Natural killer cell treated with Interleukin-12 subunit alpha and Interleukin-12 subunit beta and Interleukin-15 and Interleukin-18, amount 100 ng/mL, for 72 hours (primary cell): ENCODE data around the gene GCSAM. TPM values are rescaled to one million over a fixed set of nuclear protein-coding genes. Genes with fewer than 3 reads are reported as not detected.

Experiments
- total RNA-seq, 2 donors: library from RNA; stranded (reverse); gene quantifications; one replicate each; pipeline ENCODE4 v1.2.3, GENCODE V29; 2022

GCSAM gene
- total RNA-seq, 2 donors from 2014 or later: 1.00 to 5.3 TPM

Other genes with a start within 250 kb of the GCSAM start
- gene ABHD10, start 154.2 kb downstream of the GCSAM start, total RNA-seq: 10 to 100 TPM; 27.2 to 41.6 TPM
- under 1 TPM in 1 of 2 donors, not detected in 1; 0.74 TPM for gene TAGLN3, start 134.3 kb downstream of the GCSAM start, total RNA-seq
- gene TMPRSS7, start 98.5 kb downstream of the GCSAM start, total RNA-seq: not detected
- 1 to 10 TPM in 1 of 2 donors, under 1 TPM in 1; 0.64 to 1.8 TPM for gene C3orf52, start 46.9 kb downstream of the GCSAM start, total RNA-seq
- not detected for gene SLC9C1, start 161.0 kb upstream of the GCSAM start, total RNA-seq
- gene CD200, start 199.9 kb upstream of the GCSAM start, total RNA-seq: under 1 TPM; 0.17 to 0.36 TPM